Measurements from ENCODE around the gene BCAS3. TPM values are rescaled to one million over a fixed set of nuclear protein-coding genes. Genes with fewer than 3 reads are reported as not detected.
A peak's percentile ranks its signal among the peaks of the same experiment; 100 is the strongest.

The BCAS3 gene
- total RNA-seq, 1 experiment from 2014 or later, result 14.4 TPM

GRCh38 chr17:60817192-60817591, 139.5 kb downstream of the BCAS3 start:
- Histone ChIP-seq H3K4me1 (ENCODE audit: insufficient read depth, low read length, poor library complexity, severe bottlenecking) (no peaks in the 10 kb centered on the region), H3K27ac (ENCODE audit: low read depth, low read length, poor library complexity, severe bottlenecking) (no peak overlapping the region), H3K9me3 (ENCODE audit: low read depth, low read length, poor library complexity, severe bottlenecking) (no peaks in the 10 kb centered on the region), H3K27me3 (replicated peaks; ENCODE audit: insufficient read depth, low read depth, low read length, poor library complexity) (no peaks in the 10 kb centered on the region), H3K4me3 (ENCODE audit: low read depth, low read length, poor library complexity, severe bottlenecking) (no peak overlapping the region), H3K36me3 (ENCODE audit: insufficient read depth, low read length, poor library complexity, severe bottlenecking) (no peaks in the 10 kb centered on the region)
- CTCF ChIA-PET, result no interaction called here
- no peak for TF ChIP-seq EZH2 (IDR thresholded peaks at IDR 0.05; ENCODE audit: borderline replicate concordance, low read depth, low read length, poor library complexity, severe bottlenecking)
- TF ChIP-seq CTCF (conservative IDR thresholded peaks at IDR 0.05; ENCODE audit: low read depth, low read length), result no peak
- peak; percentile 18 for DNase-seq (ENCODE audit: low spot score)
- no TSS peak for BruUV-seq (replicated peaks)
- POLR2A ChIA-PET (ENCODE audit: low non-redundant PET), result no interaction called here
- intact Hi-C loops (cut with micrococcal nuclease; ENCODE audit: unreplicated experiment), result no loop called here

- H3K9me3 ChIP-seq (ENCODE audit: low read depth, low read length, poor library complexity, severe bottlenecking), result no peaks in the 10 kb centered on the region
- intact Hi-C loops (cut with micrococcal nuclease; ENCODE audit: unreplicated experiment), result no loop called here
- TF ChIP-seq CTCF (conservative IDR thresholded peaks at IDR 0.05; ENCODE audit: low read depth, low read length) (no peak), EZH2 (IDR thresholded peaks at IDR 0.05; ENCODE audit: borderline replicate concordance, low read depth, low read length, poor library complexity, severe bottlenecking) (no peak)
- POLR2A ChIA-PET (ENCODE audit: low non-redundant PET), result no interaction called here
- CTCF ChIA-PET, result no interaction called here
- no peaks in the 10 kb centered on the region for H3K27me3 ChIP-seq (replicated peaks; ENCODE audit: insufficient read depth, low read depth, low read length, poor library complexity)
- no peak for DNase-seq (ENCODE audit: low spot score)
- no peaks in the 10 kb centered on the region for H3K36me3 ChIP-seq (ENCODE audit: insufficient read depth, low read length, poor library complexity, severe bottlenecking)
- no peak overlapping the region for H3K27ac ChIP-seq (ENCODE audit: low read depth, low read length, poor library complexity, severe bottlenecking)
- no TSS peak for BruUV-seq (replicated peaks)
- H3K4me3 ChIP-seq (ENCODE audit: low read depth, low read length, poor library complexity, severe bottlenecking), result no peak overlapping the region
- no peaks in the 10 kb centered on the region for H3K4me1 ChIP-seq (ENCODE audit: insufficient read depth, low read length, poor library complexity, severe bottlenecking)
Observed at GRCh38 chr17:60819447-60820130, 141.9 kb downstream of the BCAS3 start.

- POLR2A ChIA-PET (ENCODE audit: low non-redundant PET), result no interaction called here
Observed at GRCh38 chr17:60823515-60823914, 145.9 kb downstream of the BCAS3 start.

More at GRCh38 chr17:60823515-60823914, 145.9 kb downstream of the BCAS3 start:
- H3K27ac ChIP-seq (ENCODE audit: low read depth, low read length, poor library complexity, severe bottlenecking), result no peak overlapping the region
- intact Hi-C loops (cut with micrococcal nuclease; ENCODE audit: unreplicated experiment), result no loop called here
- no peak for TF ChIP-seq EZH2 (IDR thresholded peaks at IDR 0.05; ENCODE audit: borderline replicate concordance, low read depth, low read length, poor library complexity, severe bottlenecking)
- no peak for TF ChIP-seq CTCF (conservative IDR thresholded peaks at IDR 0.05; ENCODE audit: low read depth, low read length)
- no peaks in the 10 kb centered on the region for H3K27me3 ChIP-seq (replicated peaks; ENCODE audit: insufficient read depth, low read depth, low read length, poor library complexity)
- H3K9me3 ChIP-seq (ENCODE audit: low read depth, low read length, poor library complexity, severe bottlenecking), result no peaks in the 10 kb centered on the region
- no peak for DNase-seq (ENCODE audit: low spot score)
- H3K4me3 ChIP-seq (ENCODE audit: low read depth, low read length, poor library complexity, severe bottlenecking), result no peak overlapping the region
- no TSS peak for BruUV-seq (replicated peaks)
- no peaks in the 10 kb centered on the region for H3K4me1 ChIP-seq (ENCODE audit: insufficient read depth, low read length, poor library complexity, severe bottlenecking)
- H3K36me3 ChIP-seq (ENCODE audit: insufficient read depth, low read length, poor library complexity, severe bottlenecking), result no peaks in the 10 kb centered on the region
- CTCF ChIA-PET, result no interaction called here

Data from A673 (cell line).